Activated T-cell treated with anti-CD3 and anti-CD28 coated beads for 24 hours (primary cell): ENCODE results near the gene PTP4A2.
"Not testable (repeated sequence)": the region's sequence is repeated elsewhere in the genome, so short reads cannot be mapped to it uniquely, and the experiment has no call there.

Experiments
- DNase-seq: peaks from one replicate; pipeline ENCODE4 v3.0.0-alpha.2; 2020; ENCODE audit warnings: low read depth

PTP4A2 gene

DNA sequence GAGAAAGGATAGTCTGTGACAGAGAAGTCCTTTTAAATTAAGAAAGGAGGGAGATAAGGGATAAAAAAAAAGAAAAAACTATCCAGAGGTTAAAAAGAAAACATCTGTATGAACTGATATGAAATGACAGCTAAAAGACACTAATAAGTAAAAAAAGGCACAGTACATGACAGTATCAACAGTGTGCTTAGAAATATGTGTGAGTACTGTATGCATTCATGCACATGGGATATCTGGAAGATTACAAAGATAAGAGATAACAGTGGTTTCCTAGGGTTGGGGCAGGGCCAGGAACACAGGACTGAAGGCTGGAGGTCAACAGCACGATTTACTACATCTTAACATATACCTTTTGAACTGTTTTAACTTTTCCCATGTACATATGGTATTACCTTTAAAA, 13.3 kb downstream of the PTP4A2 start:
- no peak for DNase-seq

DNA sequence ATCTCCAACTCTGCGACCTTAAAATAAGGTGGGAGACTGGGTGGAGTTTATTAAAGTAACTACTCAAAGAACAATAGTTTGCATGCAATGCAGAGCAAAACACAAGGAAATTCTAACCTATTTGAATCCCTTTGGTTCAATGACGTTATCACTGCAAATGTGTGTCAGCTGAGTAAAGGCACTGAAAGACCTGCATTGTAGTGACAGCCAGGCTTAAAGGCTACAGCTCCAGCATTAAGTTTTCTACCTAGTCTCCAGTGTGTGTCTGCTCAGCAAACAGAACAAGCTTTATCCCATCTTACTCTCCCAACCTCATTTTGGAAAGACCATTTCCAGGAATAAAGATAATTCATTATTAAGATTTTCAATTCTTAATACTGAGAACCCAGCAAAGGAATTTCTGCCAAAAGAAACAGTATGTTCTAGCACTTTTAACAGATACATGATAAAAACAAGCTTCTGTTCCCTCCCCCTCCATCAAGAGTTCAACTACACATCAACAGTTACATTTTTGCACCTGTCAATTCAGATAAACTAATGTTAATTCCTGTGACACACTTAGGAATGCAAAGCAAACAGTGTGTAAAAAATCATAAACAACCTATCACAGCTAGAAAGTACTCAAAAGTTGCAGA, 14.2 kb downstream of the PTP4A2 start:
- DNase-seq = no peak

DNA sequence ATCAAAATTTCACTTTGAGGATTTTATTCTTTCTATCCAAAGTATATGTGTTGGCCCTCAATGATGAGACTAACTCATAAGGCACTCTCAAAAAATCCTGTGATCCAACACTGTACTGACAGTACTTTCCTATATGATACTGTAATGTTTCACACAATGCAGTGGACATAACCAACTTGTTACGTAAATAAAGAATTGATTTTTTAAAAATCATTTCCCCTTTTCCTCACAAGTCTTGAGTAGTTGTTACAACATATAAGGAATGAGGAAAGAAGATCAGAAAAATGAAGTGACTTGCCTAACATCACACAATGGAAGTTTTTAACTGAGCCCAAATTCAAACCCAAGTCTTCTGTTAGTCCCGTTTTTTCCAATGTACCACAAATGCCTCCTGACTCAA, 17.2 kb downstream of the PTP4A2 start:
- no peak for DNase-seq

DNA sequence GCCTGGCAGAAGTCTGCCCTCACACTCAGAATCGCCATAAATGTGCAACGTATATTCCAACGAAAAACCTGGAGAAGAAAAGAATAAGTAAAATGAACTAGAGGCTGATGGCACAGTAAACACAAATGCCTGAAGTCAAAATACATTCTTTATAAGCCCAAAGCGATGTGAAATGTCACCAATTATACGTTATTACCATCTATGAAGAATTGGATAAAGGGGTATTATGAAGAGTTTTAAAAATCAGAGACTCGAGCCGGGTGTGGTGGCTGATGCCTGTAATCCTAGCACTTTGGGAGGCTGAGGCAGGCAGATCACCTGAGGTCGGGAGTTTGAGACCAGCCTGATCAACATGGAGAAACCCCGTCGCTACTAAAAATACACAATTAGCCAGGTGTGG, 18.6 kb downstream of the PTP4A2 start:
- no peak for DNase-seq

DNA sequence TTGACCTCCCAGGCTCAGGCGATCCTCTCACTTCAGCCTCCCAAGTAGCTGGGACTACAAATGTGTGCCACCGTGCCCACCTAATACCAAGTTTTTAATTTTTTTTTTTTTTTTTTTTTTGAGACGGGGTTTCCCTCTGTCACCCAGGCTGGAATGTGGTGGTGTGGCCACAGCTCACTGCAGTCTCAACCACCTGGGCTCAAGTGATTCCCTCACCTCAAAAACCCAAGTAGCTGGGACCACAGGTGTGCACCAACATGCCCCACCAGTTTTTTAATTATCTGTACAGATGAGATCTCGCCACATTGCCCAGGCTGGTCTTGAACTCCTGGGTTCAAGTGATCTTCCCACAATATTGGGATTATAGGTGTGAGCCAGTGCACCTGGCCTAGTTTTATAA, 22.7 kb downstream of the PTP4A2 start:
- DNase-seq = no peak

DNA sequence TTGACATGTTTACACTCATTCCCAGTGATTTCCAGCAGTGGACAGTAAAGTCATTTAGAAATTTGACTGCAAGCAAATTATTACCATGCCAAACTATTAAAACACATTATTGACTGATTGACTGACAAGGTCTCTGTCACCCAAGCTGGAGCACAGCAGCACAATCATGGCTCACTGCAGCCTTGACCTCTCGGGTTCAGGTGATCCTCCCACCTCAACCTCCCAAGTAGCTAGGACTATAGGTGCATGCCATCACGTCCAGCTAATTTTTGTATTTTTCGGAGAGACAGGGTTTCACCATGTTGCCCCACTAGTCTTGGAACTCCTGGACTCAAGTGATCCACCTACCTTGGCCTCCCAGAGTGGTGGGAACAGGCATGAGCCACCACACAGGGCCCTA, 24.2 kb downstream of the PTP4A2 start:
- no peak for DNase-seq

DNA sequence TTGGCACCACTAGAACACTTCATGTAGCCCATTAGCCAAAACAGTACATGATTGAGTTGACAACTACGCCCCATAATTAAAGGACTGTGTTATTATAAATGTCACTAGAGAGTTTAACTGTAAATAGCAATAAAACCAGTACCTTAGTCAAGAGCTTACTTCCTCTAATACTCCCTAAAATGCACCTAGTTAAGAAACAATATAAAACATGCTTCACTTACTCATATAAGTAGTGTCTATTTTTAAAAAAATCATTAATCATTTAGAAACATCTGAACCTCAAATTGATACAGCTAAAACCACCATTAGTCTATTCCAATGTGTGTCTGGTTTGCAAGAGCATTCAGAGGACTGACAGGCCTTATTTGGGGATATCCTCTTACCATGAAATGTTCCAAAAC, 25.3 kb downstream of the PTP4A2 start:
- DNase-seq = no peak

DNA sequence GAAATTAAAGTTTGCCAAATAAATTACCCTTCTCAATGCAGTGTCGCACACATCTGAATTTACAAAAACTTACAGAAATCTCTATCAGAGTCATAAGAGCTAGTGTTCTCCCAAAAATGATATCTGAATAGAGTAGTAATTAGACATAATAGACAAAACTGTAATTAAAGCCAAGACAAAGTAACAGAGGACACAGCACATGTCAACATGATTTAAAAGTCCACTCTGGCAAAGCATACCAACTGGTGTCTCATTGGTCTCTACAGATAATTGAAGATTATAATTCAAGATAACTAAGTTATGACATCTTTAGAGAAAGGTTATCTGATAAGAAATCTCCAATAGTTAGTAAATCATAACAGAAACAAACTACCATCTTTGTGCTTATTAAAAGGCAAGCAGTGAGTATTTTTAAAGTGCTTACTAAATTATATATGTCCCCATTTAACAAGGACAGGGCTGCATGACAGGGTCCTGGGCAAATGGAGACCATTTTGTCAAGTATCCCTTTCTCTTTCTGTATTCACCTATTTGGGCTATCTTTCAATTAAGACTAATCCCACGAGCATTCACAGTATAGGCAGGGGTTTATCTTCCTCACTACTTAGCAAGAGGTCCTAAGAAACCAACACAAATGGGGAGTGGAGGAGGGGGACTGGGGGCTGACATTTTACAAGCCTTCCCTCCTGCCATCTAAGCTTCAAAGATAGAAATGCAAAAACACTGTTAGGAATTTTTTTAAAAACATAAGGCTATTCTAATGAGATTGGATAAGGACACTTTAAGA, 26.0 kb downstream of the PTP4A2 start:
- DNase-seq = no peak

DNA sequence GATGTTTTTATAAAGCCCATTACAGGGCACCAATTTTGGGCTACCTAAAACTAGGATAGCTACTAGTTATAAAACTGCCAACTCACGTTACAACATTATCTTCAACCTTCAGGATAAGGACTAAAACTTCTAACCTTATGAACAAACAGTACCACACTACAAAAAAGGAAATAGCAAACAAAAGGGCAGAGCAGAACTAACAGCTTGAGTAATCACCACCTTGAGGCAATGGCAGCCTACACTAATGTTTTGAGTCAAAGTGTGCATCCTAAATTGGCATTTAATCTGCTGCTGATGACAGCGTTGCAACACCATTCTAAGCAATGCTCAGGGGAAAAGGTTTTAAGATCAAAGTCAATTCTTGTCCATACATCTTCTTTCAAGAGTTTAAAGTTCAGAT, 27.2 kb downstream of the PTP4A2 start:
- no peak for DNase-seq

DNA sequence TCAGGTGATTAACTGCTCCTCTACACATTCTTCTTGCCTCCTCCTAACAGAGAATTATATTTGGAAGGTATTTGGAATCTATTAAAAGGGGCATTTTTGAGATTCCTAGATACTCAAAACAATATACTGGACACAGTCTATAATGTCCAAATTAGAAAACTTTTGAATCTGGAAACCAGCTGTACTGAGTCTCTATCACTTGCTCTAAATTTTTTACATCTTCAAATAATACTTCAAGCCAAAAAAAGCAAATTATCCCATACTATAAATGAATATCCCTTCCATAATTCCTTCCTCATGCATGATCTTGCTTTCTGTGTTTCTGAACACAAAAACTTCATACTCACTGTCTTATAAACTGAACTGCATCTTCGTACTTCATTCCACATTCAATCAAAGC, 28.5 kb downstream of the PTP4A2 start:
- DNase-seq = no peak

DNA sequence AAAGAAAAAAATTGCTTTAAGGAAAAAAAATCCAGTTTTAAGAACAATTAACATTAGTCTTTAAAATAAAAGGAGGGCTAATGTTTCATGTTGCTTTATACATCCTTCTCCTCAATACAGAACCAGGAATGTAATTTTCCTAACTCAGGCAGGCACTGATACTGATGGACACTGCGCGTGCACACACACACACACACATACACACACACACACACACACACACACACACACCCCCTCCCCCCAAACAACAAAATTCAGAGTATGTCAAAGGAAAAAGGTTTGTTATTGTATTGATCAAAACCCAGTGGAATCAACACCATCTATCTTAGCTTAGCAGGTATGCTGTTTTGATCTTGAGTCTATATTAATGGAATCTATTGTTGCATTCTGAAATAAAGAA, 31.6 kb downstream of the PTP4A2 start:
- no peak for DNase-seq

DNA sequence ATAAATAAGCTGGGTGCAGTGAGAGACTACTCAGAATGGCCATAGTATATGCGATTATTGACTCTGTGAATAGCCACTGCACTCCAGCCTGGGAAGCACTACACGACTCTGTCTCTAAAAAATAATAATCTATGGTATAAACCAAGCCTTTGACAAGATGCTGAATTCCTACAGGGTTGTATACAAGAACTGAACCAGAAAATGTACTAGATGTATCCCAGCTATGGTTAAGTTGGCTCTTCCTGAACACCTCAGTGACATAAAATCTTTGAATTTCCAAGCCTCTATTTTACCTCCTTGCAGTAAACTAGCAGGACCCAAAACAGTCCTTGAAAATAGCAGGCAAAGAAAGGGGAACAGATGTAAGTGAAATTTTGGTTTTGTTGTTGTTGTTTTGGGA, 32.5 kb downstream of the PTP4A2 start:
- DNase-seq = no peak

DNA sequence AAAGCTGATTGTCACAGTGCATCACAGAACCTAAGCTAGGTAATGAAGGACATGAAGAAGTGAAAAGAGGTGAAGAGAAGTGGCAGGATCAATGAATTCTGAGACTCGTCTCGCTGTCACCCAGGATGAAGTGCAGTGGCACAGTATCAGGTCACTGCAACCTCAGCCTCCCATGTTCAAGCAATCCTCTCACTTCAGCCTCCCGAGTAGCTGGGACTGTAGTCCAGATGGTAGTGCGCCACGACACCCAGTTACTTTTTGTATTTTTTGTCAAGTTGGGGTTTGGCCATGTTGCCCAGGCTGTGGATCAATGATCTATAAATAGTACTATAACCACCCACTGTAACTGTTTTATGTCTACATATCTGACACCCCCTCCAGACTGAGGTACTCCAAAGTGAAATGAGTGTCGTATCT, 33.1 kb downstream of the PTP4A2 start:
- DNase-seq = no peak

DNA sequence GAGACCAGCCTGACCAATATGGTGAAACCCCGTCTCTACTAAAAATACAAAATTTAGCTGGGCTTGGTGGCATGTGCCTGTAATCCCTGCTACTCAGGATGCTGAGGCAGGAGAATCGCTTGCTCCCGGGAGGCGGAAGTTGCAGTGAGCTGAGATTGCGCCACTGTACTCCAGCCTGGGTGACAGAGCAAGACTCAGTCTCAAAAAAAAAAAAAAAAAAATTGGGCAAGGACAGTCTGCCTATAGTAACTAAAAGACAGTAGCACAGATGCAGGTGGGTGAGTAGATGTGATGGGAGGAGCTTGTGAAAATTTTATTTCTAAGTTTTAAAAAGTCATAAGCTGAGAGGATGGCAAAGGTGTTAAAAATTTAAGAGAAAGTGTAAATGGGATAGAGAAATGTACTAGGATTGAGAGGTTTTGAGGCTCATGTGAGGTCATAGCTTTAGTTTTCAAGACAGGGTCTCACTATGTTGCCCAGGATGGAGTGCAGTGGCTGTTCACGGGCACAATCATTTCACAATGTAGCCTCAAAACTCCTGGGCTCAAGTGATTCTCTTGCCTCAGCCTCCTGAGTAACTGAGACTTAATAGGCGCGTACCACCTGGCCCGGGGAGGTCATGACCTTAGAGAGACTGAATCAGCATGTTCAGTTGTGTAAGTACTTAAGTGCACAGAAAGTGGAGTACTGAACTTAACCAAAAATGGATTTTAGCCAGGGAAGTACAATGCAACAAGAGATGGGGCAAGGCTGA, 33.7 kb downstream of the PTP4A2 start:
- no peak for DNase-seq

DNA sequence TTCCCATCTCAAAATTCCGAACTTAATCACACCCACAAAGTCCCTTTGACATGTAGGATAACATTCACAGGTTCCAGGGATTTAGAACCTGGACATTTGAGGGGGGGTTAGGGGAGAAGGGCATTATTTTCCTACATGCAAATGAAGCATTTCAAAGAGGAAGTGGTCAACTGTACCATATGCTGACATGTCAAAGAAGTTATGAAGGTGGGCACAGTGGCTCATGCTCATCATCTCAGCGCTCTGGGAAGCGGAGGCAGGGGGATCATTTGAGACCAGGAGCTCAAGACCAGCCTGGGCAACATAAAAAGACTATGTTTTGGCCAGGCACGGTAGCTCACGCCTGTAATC, 35.7 kb downstream of the PTP4A2 start:
- no peak for DNase-seq

DNA sequence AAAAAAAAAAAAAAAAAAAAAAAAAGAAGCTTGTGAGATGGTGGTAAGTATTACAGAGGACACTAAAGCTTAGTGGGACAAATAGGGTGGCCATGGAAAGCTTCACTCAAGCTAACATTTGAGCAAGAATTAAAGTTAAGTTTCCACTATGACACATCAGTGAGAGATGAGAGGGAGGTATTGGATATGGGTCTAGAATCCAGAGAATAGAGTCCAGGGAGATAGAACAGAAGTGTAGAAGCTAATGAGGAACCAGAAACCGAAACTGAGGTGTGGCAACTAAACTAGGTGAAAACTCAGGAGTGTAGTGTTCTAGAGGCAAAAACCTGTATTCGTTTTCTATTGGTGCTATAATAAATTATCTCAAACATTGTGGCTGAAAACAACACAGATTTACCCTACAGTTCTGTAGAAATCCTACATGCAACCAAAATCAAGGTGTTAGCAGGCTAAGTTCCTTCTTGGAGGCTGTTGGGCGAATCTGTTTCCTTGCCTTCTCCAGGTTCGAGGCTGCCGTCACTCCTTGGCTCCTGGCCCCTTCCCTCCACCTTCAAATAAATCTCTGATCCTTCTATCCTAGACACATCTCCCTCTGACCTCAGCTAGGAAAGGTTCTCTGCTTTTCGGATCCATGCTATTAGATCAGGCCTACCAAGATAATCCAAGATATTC, 36.2 kb downstream of the PTP4A2 start:
- DNase-seq = no peak

DNA sequence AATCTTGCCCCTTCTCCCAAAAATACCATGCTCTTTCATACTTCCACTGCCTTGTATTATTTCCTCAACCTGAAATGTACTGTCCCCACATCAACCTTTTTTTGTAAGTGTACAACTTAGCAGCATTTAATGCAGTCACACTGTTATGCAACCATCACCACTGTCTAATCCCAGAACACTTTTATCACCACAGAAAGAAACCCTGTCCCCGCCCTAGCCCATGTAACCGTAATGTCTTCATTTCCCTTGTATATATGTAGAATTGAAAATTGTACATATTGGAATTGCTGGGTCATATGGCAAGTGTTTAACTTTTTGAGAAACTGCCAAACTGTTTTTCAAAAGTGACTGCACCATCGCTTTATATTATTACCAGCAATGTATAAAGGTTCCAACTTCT, 37.4 kb downstream of the PTP4A2 start:
- no peak for DNase-seq

DNA sequence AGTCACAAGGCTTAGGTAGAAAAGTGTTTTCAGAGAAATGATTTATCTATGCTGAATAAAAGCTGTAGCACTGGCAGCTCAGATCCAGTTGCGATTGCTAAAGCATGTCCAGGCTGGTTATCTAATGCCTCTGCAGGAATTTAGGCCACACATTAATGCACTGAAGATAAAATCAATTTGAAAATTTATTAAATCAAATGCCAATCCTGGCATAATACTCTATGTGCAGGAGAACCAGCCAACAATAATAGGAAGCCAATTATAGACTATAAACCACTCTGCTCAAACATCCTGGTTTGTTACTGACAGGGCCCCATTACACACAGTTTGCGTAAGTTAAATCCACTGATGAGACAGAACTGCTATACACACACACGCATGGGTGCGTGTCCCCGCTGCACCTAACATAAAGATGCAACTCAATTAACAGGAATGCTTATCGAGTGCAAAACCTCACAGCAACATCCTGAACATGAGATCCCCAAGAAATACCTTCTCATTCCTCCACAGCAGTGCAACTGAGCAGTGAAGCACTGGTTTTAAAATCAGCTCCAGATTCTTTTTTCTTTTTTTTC, 40.6 kb downstream of the PTP4A2 start:
- no peak for DNase-seq

DNA sequence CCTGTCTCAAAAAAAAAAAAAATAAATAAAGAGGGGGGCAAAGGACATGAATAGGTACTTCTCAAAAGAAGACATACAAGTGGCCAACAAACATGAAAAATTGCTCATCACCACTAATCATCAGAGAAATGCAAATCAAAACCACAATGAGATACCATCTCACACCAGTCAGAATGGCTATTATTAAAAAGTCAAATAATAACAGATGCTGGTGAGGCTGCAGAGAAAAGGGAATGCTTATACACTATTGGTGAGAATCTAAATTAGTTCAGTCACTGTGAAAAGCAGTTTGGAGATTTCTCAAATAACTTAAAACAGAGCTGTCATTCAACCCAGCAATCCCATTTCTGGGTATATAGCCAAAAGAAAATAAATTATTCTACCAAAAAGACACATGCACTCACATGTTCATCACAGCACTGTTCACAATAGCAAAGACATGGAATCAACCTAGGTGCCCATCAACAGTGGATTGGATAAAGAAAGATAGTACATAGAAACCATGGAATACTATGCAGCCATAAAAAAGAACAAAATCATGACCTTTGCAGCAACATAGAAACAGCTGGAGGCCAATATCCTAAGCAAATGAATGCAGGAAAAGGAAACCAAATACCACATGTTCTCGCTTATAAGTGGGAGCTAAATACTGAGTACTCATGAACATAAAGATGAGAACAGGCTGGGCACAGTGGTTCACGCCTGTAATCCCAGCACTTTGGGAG, 42.5 kb downstream of the PTP4A2 start:
- DNase-seq = not testable (repeated sequence)

DNA sequence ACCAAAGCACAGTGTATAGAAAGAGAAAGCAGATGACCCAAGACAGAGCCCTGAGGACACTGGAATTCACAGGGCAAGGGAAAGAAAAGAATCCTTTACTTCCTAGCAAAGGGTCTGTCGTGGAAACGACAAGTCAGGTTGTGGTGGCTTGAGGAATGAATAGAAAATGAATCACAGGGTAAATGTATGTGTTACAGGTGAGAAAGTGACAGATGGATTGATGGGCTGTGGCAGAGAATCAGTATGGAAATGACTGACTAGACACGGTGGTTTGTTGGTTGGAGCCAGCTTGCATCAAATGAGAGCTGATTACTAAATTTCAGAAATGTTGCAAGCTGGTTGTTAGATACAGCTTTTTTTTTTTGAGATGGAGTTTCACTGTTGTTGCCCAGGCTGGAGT, 46.9 kb downstream of the PTP4A2 start:
- peak; percentile 16 for DNase-seq

DNA sequence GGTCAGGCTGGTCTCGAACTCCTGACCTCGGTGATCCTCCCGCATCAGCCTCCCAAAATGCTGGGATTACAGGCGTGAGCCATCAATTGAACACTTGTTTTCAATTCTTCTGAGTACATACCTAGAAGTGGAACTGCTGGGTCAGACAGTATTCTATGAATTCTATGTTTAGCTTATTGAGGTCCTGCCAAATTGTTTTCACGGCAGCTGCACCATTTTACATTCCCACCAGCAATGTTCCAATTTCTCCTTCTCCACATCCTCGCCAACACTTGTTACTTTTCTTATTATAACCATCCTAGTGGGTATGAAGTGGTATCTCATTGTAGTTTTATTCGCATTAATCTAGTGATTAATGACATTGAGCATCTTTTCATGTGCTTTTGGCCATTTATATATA, 49.9 kb downstream of the PTP4A2 start:
- no peak for DNase-seq

DNA sequence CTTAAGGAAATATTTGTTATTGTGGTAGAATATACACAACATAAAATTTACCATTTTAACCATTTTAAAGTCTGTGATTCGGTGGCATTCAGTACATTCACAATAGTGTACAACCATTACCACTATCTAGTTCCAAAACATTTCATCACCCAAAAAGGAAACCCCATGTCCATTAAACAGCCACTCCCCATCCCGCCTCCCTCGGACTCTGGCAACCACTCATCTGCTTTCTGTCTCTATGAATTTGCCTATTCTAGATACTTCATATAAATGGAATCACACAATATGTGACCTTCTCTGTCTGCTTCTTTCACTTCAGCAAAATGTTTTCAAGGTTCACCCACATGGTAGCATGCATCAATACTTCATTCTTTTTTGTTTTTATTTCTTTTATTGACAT, 51.3 kb downstream of the PTP4A2 start:
- DNase-seq = no peak
